Measurements from ENCODE around the gene MYBBP1A. TPM values are rescaled to one million over a fixed set of nuclear protein-coding genes. Genes with fewer than 3 reads are reported as not detected.

MYBBP1A gene
- total and polyA plus RNA-seq, 2 of the 13 experiments (the other 11 are each of a cell fraction or from before 2014, with no cell fraction given), result 18.6 to 54.8 TPM

DNA sequence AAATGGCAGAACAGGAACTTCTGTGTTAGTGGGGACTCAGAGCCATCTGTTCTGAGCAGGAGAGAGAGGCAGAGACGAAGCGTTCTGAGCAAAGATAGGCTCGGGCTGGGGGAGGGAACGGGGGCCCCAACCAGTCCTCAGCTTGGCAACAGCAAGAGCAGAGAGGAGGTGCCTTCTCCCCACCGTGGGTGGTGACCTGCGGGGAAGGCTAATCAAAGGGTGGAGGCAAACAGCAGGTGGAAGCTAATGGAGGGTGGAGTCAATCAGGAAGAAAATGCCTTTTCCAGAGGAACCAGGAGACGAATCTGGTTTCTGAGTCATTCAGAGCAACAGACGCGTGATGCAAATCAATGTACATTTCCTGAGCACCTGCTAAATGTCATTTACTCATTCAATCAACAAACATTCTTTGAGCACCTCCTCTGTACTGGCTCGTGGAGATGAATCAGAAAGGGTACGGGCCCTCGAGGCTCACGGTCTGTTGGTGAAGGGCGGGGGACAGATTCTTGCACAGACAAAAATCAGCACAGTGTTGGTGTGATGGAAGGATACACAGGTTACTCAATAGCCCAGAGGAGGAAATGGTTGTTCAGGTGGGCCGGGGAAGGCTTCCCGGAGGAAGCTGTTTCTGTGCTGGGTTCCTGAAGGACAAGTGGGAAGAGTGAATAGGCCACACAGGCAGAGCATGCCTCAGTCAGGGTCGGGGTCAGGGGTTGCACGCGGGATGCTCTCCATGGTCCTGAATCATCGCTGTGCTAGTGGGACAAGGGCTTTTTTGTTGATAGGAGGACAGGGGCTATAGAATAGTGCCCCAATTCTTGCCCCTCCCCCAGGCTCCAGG, 62.2 kb downstream of the MYBBP1A start:
- H2AFZ ChIP-seq (ENCODE audit: low read length), result no peak overlapping the region
- no peak overlapping the region for H3K4me3 ChIP-seq (replicated peaks in 1 of 3; ENCODE audit: insufficient read depth in 1 of 3, low read depth in 2 of 3, low read length in 3 of 3)
- no TSS peak for BruUV-seq (replicated peaks)
- ATAC-seq (peak; percentile 79), FAIRE-seq (peak; percentile 34), DNase-seq (ENCODE audit: low spot score) (peak; percentile 61)
- CTCF ChIA-PET (ENCODE audit: low intra/inter-chr PET ratio, low total read pairs), result no interaction called here
- no peaks in the 10 kb centered on the region for H3K9me3 ChIP-seq (ENCODE audit: low read length)
- in situ Hi-C loops (cut with HindIII; ENCODE audit: extremely low pct_ligation_motif_present, low pct_unique_long_range_greater_than_20kb), result no loop called here
- POLR2A ChIA-PET, result no interaction called here
- H3K4me2 ChIP-seq (ENCODE audit: low read depth, low read length), result no peak overlapping the region
- H3K4me1 ChIP-seq (ENCODE audit: insufficient read depth, low read length), result no peaks in the 10 kb centered on the region
- H3K36me3 ChIP-seq (replicated peaks in 1 of 2; ENCODE audit: control insufficient read depth in 1 of 2, insufficient read depth in 2 of 2, low read length in 2 of 2), result no peaks in the 10 kb centered on the region
- no peaks in the 10 kb centered on the region for H3K79me2 ChIP-seq (ENCODE audit: insufficient read depth, low read length)
- H4K20me1 ChIP-seq (ENCODE audit: insufficient read depth, low read length), result no peaks in the 10 kb centered on the region
- WGBS (ENCODE audit: low lambda C conversion rate), result 44% methylated on average over 20 of the region's 20 CpGs
- intact Hi-C loops (cut with micrococcal nuclease; ENCODE audit: unreplicated experiment), result no loop called here
- peaks cover 0 to 20% of the 10 kb centered on the region in 2 experiments for H3K27me3 ChIP-seq (ENCODE audit: control insufficient read depth in 1 of 2, insufficient read depth in 2 of 2, low read length in 2 of 2)
- no peak overlapping the region for H3K9ac ChIP-seq (ENCODE audit: insufficient read depth, low read depth, low read length)
- no peak overlapping the region for H3K27ac ChIP-seq (ENCODE audit: extremely low read length, insufficient read depth, low read length)
- TF ChIP-seq IRF2 (CRISPR knock-in tag; IDR thresholded peaks at IDR 0.05) (peak; percentile 78; the same call in 1 of the 2 replicates), TEAD3 (CRISPR knock-in tag; optimal IDR thresholded peaks at IDR 0.05; ENCODE audit: borderline replicate concordance) (peak; percentile 67), ZFP82 (CRISPR knock-in tag; IDR thresholded peaks at IDR 0.05; ENCODE audit: borderline replicate concordance) (no peak), SSRP1 (CRISPR knock-in tag; IDR thresholded peaks at IDR 0.05) (no peak), YEATS2 (CRISPR knock-in tag; IDR thresholded peaks at IDR 0.05; ENCODE audit: borderline replicate concordance) (peak; percentile 61; the same call in 1 of the 2 replicates), NONO (IDR thresholded peaks at IDR 0.05) (no peak), NONO (CRISPR knock-in tag; conservative IDR thresholded peaks at IDR 0.05) (no peak), ELF4 (CRISPR knock-in tag; IDR thresholded peaks at IDR 0.05; ENCODE audit: borderline replicate concordance) (no peak), ADNP (CRISPR knock-in tag; IDR thresholded peaks at IDR 0.05) (no peak), KLF12 (CRISPR knock-in tag; IDR thresholded peaks at IDR 0.05; ENCODE audit: borderline replicate concordance) (peak; percentile 60; the same call in 1 of the 2 replicates), MIXL1 (CRISPR knock-in tag; IDR thresholded peaks at IDR 0.05) (peak; percentile 79), NR2F6 (IDR thresholded peaks at IDR 0.05) (peak; percentile 97), NR2F6 (CRISPR knock-in tag; IDR thresholded peaks at IDR 0.05) (peak; percentile 99)
- TF ChIP-seq, protein P1, sequence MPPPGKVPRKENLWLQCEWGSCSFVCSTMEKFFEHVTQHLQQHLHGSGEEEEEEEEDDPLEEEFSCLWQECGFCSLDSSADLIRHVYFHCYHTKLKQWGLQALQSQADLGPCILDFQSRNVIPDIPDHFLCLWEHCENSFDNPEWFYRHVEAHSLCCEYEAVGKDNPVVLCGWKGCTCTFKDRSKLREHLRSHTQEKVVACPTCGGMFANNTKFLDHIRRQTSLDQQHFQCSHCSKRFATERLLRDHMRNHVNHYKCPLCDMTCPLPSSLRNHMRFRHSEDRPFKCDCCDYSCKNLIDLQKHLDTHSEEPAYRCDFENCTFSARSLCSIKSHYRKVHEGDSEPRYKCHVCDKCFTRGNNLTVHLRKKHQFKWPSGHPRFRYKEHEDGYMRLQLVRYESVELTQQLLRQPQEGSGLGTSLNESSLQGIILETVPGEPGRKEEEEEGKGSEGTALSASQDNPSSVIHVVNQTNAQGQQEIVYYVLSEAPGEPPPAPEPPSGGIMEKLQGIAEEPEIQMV (CRISPR knock-in tag; IDR thresholded peaks at IDR 0.05; ENCODE audit: low read depth), result peak; percentile 75; the same call in 1 of the 2 replicates
- TF ChIP-seq, protein P2, sequence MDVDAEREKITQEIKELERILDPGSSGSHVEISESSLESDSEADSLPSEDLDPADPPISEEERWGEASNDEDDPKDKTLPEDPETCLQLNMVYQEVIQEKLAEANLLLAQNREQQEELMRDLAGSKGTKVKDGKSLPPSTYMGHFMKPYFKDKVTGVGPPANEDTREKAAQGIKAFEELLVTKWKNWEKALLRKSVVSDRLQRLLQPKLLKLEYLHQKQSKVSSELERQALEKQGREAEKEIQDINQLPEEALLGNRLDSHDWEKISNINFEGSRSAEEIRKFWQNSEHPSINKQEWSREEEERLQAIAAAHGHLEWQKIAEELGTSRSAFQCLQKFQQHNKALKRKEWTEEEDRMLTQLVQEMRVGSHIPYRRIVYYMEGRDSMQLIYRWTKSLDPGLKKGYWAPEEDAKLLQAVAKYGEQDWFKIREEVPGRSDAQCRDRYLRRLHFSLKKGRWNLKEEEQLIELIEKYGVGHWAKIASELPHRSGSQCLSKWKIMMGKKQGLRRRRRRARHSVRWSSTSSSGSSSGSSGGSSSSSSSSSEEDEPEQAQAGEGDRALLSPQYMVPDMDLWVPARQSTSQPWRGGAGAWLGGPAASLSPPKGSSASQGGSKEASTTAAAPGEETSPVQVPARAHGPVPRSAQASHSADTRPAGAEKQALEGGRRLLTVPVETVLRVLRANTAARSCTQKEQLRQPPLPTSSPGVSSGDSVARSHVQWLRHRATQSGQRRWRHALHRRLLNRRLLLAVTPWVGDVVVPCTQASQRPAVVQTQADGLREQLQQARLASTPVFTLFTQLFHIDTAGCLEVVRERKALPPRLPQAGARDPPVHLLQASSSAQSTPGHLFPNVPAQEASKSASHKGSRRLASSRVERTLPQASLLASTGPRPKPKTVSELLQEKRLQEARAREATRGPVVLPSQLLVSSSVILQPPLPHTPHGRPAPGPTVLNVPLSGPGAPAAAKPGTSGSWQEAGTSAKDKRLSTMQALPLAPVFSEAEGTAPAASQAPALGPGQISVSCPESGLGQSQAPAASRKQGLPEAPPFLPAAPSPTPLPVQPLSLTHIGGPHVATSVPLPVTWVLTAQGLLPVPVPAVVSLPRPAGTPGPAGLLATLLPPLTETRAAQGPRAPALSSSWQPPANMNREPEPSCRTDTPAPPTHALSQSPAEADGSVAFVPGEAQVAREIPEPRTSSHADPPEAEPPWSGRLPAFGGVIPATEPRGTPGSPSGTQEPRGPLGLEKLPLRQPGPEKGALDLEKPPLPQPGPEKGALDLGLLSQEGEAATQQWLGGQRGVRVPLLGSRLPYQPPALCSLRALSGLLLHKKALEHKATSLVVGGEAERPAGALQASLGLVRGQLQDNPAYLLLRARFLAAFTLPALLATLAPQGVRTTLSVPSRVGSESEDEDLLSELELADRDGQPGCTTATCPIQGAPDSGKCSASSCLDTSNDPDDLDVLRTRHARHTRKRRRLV (CRISPR knock-in tag; IDR thresholded peaks at IDR 0.05), result no peak
- TF ChIP-seq, protein P3, sequence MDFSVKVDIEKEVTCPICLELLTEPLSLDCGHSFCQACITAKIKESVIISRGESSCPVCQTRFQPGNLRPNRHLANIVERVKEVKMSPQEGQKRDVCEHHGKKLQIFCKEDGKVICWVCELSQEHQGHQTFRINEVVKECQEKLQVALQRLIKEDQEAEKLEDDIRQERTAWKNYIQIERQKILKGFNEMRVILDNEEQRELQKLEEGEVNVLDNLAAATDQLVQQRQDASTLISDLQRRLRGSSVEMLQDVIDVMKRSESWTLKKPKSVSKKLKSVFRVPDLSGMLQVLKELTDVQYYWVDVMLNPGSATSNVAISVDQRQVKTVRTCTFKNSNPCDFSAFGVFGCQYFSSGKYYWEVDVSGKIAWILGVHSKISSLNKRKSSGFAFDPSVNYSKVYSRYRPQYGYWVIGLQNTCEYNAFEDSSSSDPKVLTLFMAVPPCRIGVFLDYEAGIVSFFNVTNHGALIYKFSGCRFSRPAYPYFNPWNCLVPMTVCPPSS (IDR thresholded peaks at IDR 0.05), result no peak
- TF ChIP-seq, protein P4, sequence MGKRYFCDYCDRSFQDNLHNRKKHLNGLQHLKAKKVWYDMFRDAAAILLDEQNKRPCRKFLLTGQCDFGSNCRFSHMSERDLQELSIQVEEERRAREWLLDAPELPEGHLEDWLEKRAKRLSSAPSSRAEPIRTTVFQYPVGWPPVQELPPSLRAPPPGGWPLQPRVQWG (CRISPR knock-in tag; IDR thresholded peaks at IDR 0.05; ENCODE audit: borderline replicate concordance, low read depth), result no peak
